GM19324 (cell line): ENCODE results near the gene TREM2.
"Not testable (repeated sequence)": the region's sequence is repeated elsewhere in the genome, so short reads cannot be mapped to it uniquely, and the experiment has no call there.

Source experiments
- ATAC-seq: cut with Tn5 transposase; IDR thresholded peaks from one replicate; pipeline ENCODE4 v1.9.1; 2021; ENCODE audit warnings: mild to moderate bottlenecking, moderate library complexity; ENCODE audit not compliant: unreplicated experiment, low FRiP score

TREM2 gene

GRCh38 chr6:41162687-41163418 is at the start of gene TREM2:
TSS of gene TREM2 (minus strand) at chr6:41163116. CDS start at chr6:41163082, 34 bp downstream.
- no peak for ATAC-seq

- ATAC-seq: no peak
Observed at GRCh38 chr6:41209547-41210320, 46.8 kb upstream of the TREM2 start.

- no peak for ATAC-seq
Observed at GRCh38 chr6:41208439-41209106, 45.7 kb upstream of the TREM2 start.

GRCh38 chr6:41204156-41204555 is 41.2 kb upstream of the TREM2 start:
- no peak for ATAC-seq

GRCh38 chr6:41201764-41202173 is 38.9 kb upstream of the TREM2 start:
- ATAC-seq: no peak

- ATAC-seq: no peak
Observed at GRCh38 chr6:41200901-41201763, 38.2 kb upstream of the TREM2 start, which contains the start of gene TREML2. TSS of gene TREML2 (minus strand) at chr6:41201149. CDS start at chr6:41201008, 141 bp downstream.

GRCh38 chr6:41200296-41200900 is 37.5 kb upstream of the TREM2 start:
- no peak for ATAC-seq

- no peak for ATAC-seq
Observed at GRCh38 chr6:41199552-41200246, 36.8 kb upstream of the TREM2 start.

- ATAC-seq: no peak
Observed at GRCh38 chr6:41197234-41197633, 34.3 kb upstream of the TREM2 start.

GRCh38 chr6:41194386-41194785 is 31.5 kb upstream of the TREM2 start:
- ATAC-seq: no peak

GRCh38 chr6:41193884-41194283 is 31.0 kb upstream of the TREM2 start:
- no peak for ATAC-seq

GRCh38 chr6:41193171-41193734 is 30.3 kb upstream of the TREM2 start:
- no peak for ATAC-seq

GRCh38 chr6:41191569-41191968 is 28.7 kb upstream of the TREM2 start:
- ATAC-seq: no peak

GRCh38 chr6:41190791-41191190 is 27.9 kb upstream of the TREM2 start:
- ATAC-seq: no peak

GRCh38 chr6:41189967-41190366 is 27.1 kb upstream of the TREM2 start:
- no peak for ATAC-seq

- ATAC-seq: not testable (repeated sequence)
Observed at GRCh38 chr6:41189046-41189445, 26.1 kb upstream of the TREM2 start.

- ATAC-seq: no peak
Observed at GRCh38 chr6:41187924-41188886, 25.3 kb upstream of the TREM2 start.

- ATAC-seq: no peak
Observed at GRCh38 chr6:41186031-41186562, 23.2 kb upstream of the TREM2 start.
